ENCODE data around the gene NHLRC4.

- TF ChIP-seq CTCF (IDR thresholded peaks at IDR 0.05) (no peak), MAZ (IDR thresholded peaks at IDR 0.05; ENCODE audit: borderline replicate concordance, low read depth, low read length) (no peak), ESRRA (IDR thresholded peaks at IDR 0.05; ENCODE audit: borderline replicate concordance, low read length) (no peak), POLR2A (IDR thresholded peaks at IDR 0.05; ENCODE audit: low read length) (no peak)
Observed at GRCh38 chr16:582614-583331, 16.0 kb downstream of the NHLRC4 start.
